Right lobe of liver (tissue), 6 donors: ENCODE results near the gene FAM149B1. TPM values are rescaled to one million over a fixed set of nuclear protein-coding genes. Genes with fewer than 3 reads are reported as not detected.

ENCODE experiments used
- ATAC-seq, 4 donors: fragments of 200-7000 bp; cut with Tn5 transposase; one replicate each; pipeline ENCODE4 v1.9.1; 2020; ENCODE audit warnings: mild to moderate bottlenecking in 4 of 4, moderate library complexity in 4 of 4
- DNase-seq, 3 donors: peaks; one replicate each; pipeline ENCODE4 v3.0.0-alpha.2; 2020
- H3K27ac ChIP-seq, 3 donors: fragments of 200-600 bp; one replicate each; pipeline ENCODE4 v1.8.0; 2022
- H3K27me3 ChIP-seq, 2 donors: fragments of 200-600 bp; one replicate each; pipeline ENCODE4 v1.8.0; 2022
- H3K36me3 ChIP-seq, 4 donors: fragments of 200-600 bp; sonication (generic) in 1 of 4; one replicate each; pipeline versions ENCODE4 v1.5.1 to v1.8.0; 2017 to 2022; ENCODE audit warnings: control low read depth in 1 of 4
- H3K4me1 ChIP-seq, 4 donors: fragments of 200-600 bp; sonication (generic) in 1 of 4; one replicate each; pipeline versions ENCODE4 v1.5.1 to v1.8.0; 2017 to 2022; ENCODE audit warnings: control low read depth in 1 of 4
- H3K4me3 ChIP-seq, 3 donors: fragments of 200-600 bp; one replicate each; pipeline ENCODE4 v1.8.0; 2022
- H3K9me3 ChIP-seq, 4 donors: fragments of 200-600 bp; sonication (generic) in 1 of 4; one replicate each; pipeline versions ENCODE4 v1.5.1 to v1.8.0; 2017 to 2022; ENCODE audit warnings: control low read depth in 1 of 4
- POLR2A ChIP-seq: fragments of 450-650 bp; IDR thresholded peaks from one replicate; pipeline ENCODE4 v1.6.1; 2017; ENCODE audit warnings: antibody characterized with exemption, mild to moderate bottlenecking
- WGBS: methylation state at CpG from one replicate; pipeline ENCODE4 v1.1.6; 2018; ENCODE audit warnings: low coverage, low lambda C conversion rate; ENCODE audit not compliant: insufficient coverage; ENCODE audit errors: missing lambda C conversion rate; 5-methylcytosine and 5-hydroxymethylcytosine counted together
- intact Hi-C, 2 donors: fragments of 100-400 bp; cut with DNase I; formaldehyde crosslinking; loops; one replicate each; pipeline versions ENCODE4 v1.11.2 to v1.14.1; 2022
- total RNA-seq, 6 experiments: library from RNA; depleted of rRNA in 2 of 6; stranded (reverse); fragments of >200 nt in 2 of 6; fragmentation: NEBNext Ultra II Directional in 3 of 6; extraction: Animal tissue kit (Norgen Biotek cat#: 25700) in 3 of 6; gene quantifications; one replicate each; pipeline versions ENCODE4 v1.1.0 to v1.2.4, GENCODE V29; 2016 to 2023
- TF ChIP-seq, protein P1 (sequence below), 4 donors: fragments of 200-600 bp in 3 of 4; fragments of 450-650 bp in 1 of 4; IDR thresholded peaks; one replicate each; pipeline versions ENCODE4 v1.5.1 to v1.8.0; 2016 to 2022; ENCODE audit warnings: antibody characterized with exemption in 4 of 4, mild to moderate bottlenecking in 2 of 4
- donor health status: DM: no; HTN: yes; CAD: no.
- donor health status: DM: no; HTN: no; CAD: no.
- donor health status: DM: no; HTN: no; CAD: no.
- donor health status: DM: no; HTN: yes; CAD: no.
- donor health status: DM: no; HTN: yes; CAD: no.

FAM149B1 gene
- total RNA-seq, 6 experiments from 2014 or later: 9.2 to 19.9 (median 13.8) TPM

DNA sequence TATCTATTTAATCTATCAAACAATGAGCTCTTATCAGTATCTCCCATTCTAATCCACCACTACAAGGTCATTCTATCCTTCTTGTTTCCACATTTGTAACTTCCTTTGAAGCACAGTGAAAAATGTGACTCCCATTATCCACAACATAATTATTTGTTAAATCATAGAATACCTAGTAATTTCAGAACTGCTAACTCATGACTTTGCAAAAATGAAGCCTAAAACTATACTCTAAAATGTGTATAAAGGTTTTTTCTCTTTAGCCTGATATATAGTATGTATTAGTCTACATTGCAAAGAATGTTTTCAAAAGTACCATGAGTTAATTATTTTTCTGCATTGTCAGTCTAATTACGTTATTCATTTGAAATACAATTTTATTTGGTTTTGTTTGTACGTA is 96.5 kb downstream of the FAM149B1 start:
- no peaks in the 10 kb centered on the region for H3K9me3 ChIP-seq
- intact Hi-C loops: no loop called here
- no peak for TF ChIP-seq POLR2A
- TF ChIP-seq, protein P1, sequence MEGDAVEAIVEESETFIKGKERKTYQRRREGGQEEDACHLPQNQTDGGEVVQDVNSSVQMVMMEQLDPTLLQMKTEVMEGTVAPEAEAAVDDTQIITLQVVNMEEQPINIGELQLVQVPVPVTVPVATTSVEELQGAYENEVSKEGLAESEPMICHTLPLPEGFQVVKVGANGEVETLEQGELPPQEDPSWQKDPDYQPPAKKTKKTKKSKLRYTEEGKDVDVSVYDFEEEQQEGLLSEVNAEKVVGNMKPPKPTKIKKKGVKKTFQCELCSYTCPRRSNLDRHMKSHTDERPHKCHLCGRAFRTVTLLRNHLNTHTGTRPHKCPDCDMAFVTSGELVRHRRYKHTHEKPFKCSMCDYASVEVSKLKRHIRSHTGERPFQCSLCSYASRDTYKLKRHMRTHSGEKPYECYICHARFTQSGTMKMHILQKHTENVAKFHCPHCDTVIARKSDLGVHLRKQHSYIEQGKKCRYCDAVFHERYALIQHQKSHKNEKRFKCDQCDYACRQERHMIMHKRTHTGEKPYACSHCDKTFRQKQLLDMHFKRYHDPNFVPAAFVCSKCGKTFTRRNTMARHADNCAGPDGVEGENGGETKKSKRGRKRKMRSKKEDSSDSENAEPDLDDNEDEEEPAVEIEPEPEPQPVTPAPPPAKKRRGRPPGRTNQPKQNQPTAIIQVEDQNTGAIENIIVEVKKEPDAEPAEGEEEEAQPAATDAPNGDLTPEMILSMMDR (IDR thresholded peaks at IDR 0.05): no peak
- DNase-seq: no peak
- H3K4me3 ChIP-seq: no peak overlapping the region
- no peaks in the 10 kb centered on the region for H3K4me1 ChIP-seq
- WGBS: 89% methylated on average over 2 of the region's 2 CpGs
- H3K27ac ChIP-seq: no peak overlapping the region
- ATAC-seq: no peak
- H3K36me3 ChIP-seq: no peaks in the 10 kb centered on the region
- H3K27me3 ChIP-seq: no peaks in the 10 kb centered on the region

DNA sequence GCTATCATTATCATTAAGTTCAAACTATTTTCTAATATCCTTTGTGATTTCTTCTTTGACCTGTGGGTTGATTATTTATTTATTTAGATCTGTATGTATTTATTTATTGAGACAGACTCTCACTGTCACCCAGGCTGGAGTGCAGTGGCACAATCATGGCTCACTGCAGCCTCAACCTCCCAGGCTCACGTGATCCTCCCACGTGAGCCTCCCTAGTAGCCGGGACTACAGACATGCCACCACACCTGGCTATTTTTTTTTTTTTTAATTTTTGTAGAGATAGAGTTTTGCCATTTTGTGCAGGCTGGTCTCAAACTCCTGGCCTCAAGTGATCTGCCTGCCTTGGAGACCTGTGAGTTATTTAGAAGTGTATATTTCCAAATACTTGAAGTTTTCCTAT is 113.2 kb downstream of the FAM149B1 start:
- intact Hi-C loops: no loop called here
- ATAC-seq: no peak
- Histone ChIP-seq H3K27ac (no peak overlapping the region), H3K4me1 (no peaks in the 10 kb centered on the region), H3K27me3 (no peaks in the 10 kb centered on the region), H3K36me3 (no peaks in the 10 kb centered on the region), H3K4me3 (no peak overlapping the region), H3K9me3 (no peaks in the 10 kb centered on the region)
- 96% methylated on average over 3 of the region's 3 CpGs for WGBS
- no peak for DNase-seq
- TF ChIP-seq, protein P1 (IDR thresholded peaks at IDR 0.05): no peak
- TF ChIP-seq POLR2A: no peak

- Histone ChIP-seq H3K36me3 (no peaks in the 10 kb centered on the region), H3K27me3 (no peaks in the 10 kb centered on the region), H3K9me3 (no peaks in the 10 kb centered on the region), H3K4me1 (no peaks in the 10 kb centered on the region), H3K4me3 (no peak overlapping the region), H3K27ac (no peak overlapping the region)
- WGBS: 67% methylated on average over 1 of the region's 1 CpG
- DNase-seq (no peak), ATAC-seq (no peak)
- no peak for TF ChIP-seq POLR2A
- TF ChIP-seq, protein P1 (IDR thresholded peaks at IDR 0.05): no peak
- intact Hi-C loops: no loop called here
These were observed 119.5 kb downstream of the FAM149B1 start for GRCh38 chr10:73287441-73287840.

DNA sequence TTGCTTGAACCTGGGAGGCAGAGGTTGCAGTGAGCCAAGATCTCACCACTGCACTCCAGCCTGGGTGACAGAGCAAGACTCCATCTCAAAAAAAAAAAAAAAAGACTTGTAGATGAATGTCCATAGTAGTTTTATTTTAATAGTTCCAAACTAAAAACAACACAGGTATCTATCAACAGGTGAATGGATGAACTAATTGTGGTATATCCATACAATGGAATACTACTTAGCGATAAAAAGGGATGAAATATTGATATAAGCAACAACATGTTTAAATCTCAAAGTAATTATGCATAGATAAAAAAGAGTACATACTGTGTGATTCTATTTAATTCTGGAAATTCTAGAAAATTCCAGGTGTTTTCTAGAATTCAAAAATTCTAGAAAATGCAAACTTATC is 122.0 kb downstream of the FAM149B1 start:
- intact Hi-C loops: no loop called here
- DNase-seq: no peak
- no peak for TF ChIP-seq POLR2A
- TF ChIP-seq, protein P1 (IDR thresholded peaks at IDR 0.05): no peak
- H3K9me3 ChIP-seq: no peaks in the 10 kb centered on the region
- ATAC-seq: no peak
- no peaks in the 10 kb centered on the region for H3K4me1 ChIP-seq
- H3K36me3 ChIP-seq: no peaks in the 10 kb centered on the region
- H3K4me3 ChIP-seq: no peak overlapping the region
- WGBS: 100% methylated on average over 1 of the region's 1 CpG
- H3K27me3 ChIP-seq: no peaks in the 10 kb centered on the region
- H3K27ac ChIP-seq: no peak overlapping the region

GRCh38 chr10:73293461-73293860 is 125.5 kb downstream of the FAM149B1 start:
- no peak overlapping the region for H3K4me3 ChIP-seq
- H3K36me3 ChIP-seq: no peaks in the 10 kb centered on the region
- no peak overlapping the region for H3K27ac ChIP-seq
- TF ChIP-seq, protein P1 (IDR thresholded peaks at IDR 0.05): no peak
- no peak for TF ChIP-seq POLR2A
- no peaks in the 10 kb centered on the region for H3K9me3 ChIP-seq
- intact Hi-C loops: no loop called here
- H3K4me1 ChIP-seq: no peaks in the 10 kb centered on the region
- 77% methylated on average over 3 of the region's 3 CpGs for WGBS
- no peak for ATAC-seq
- no peaks in the 10 kb centered on the region for H3K27me3 ChIP-seq
- DNase-seq: no peak
